Mesothelial cell of epicardium (in vitro differentiated cells): ENCODE data around the gene AUTS2. TPM values are rescaled to one million over a fixed set of nuclear protein-coding genes. Genes with fewer than 3 reads are reported as not detected.

Experiments
- DNase-seq, 2 experiments: peaks; one replicate each; pipeline ENCODE4 v3.0.0; 2021; ENCODE audit warnings: low spot score in 2 of 2; ENCODE audit not compliant: unreplicated experiment in 2 of 2
- H3K27ac Mint-ChIP-seq: 2 replicates; pipeline ENCODE4 v1.8.0; 2021; ENCODE audit warnings: mixed read lengths
- H3K27me3 Mint-ChIP-seq: 2 replicates; pipeline ENCODE4 v1.8.0; 2021; ENCODE audit warnings: low read depth, mixed read lengths
- H3K36me3 Mint-ChIP-seq: 2 replicates; pipeline ENCODE4 v1.8.0; 2021; ENCODE audit warnings: mixed read lengths
- H3K4me1 Mint-ChIP-seq: 2 replicates; pipeline ENCODE4 v1.8.0; 2021; ENCODE audit warnings: mixed read lengths
- H3K4me3 Mint-ChIP-seq: 2 replicates; pipeline ENCODE4 v1.8.0; 2021; ENCODE audit warnings: mild to moderate bottlenecking, moderate library complexity, mixed read lengths
- H3K9me3 Mint-ChIP-seq: 2 replicates; pipeline ENCODE4 v1.8.0; 2021; ENCODE audit warnings: mixed read lengths
- CTCF ChIP-seq: fragments of 200-600 bp; sonication (generic); IDR thresholded peaks from one replicate; pipeline ENCODE4 v1.5.0; 2021; ENCODE audit warnings: antibody characterized with exemption; ENCODE audit not compliant: unreplicated experiment
- total RNA-seq: library from RNA; stranded (reverse); gene quantifications from 3 replicates; pipeline ENCODE4 v1.2.1, GENCODE V29; 2021

AUTS2 gene
- total RNA-seq, 1 donor from 2014 or later = 135 TPM

GRCh38 chr7:70156057-70156456 is 557.8 kb downstream of the AUTS2 start:
- Mint-ChIP-seq H3K9me3 (peaks cover 10% of the 10 kb centered on the region), H3K27me3 (no peaks in the 10 kb centered on the region), H3K36me3 (peaks cover 14% of the 10 kb centered on the region), H3K4me3 (no peak overlapping the region), H3K4me1 (peaks cover 13% of the 10 kb centered on the region), H3K27ac (no peak overlapping the region)
- no peak for DNase-seq
- no peak for TF ChIP-seq CTCF

- no peak overlapping the region for H3K4me3 Mint-ChIP-seq
- no peaks in the 10 kb centered on the region for H3K27me3 Mint-ChIP-seq
- no peak for DNase-seq
- H3K4me1 Mint-ChIP-seq = peaks cover 21% of the 10 kb centered on the region
- H3K27ac Mint-ChIP-seq = no peak overlapping the region
- no peak for TF ChIP-seq CTCF
- H3K9me3 Mint-ChIP-seq = no peaks in the 10 kb centered on the region
- H3K36me3 Mint-ChIP-seq = peaks cover 4% of the 10 kb centered on the region
Observed at GRCh38 chr7:70159121-70159520, 560.8 kb downstream of the AUTS2 start.

GRCh38 chr7:70165477-70166170 is 567.3 kb downstream of the AUTS2 start:
- no peak overlapping the region for H3K27ac Mint-ChIP-seq
- H3K4me1 Mint-ChIP-seq = peaks cover 12% of the 10 kb centered on the region
- H3K36me3 Mint-ChIP-seq = peaks cover 21% of the 10 kb centered on the region
- H3K9me3 Mint-ChIP-seq = peaks cover 26% of the 10 kb centered on the region
- no peak overlapping the region for H3K4me3 Mint-ChIP-seq
- no peak for TF ChIP-seq CTCF
- H3K27me3 Mint-ChIP-seq = no peaks in the 10 kb centered on the region
- DNase-seq = no peak

- peaks cover 27% of the 10 kb centered on the region for H3K36me3 Mint-ChIP-seq
- no peaks in the 10 kb centered on the region for H3K4me1 Mint-ChIP-seq
- H3K27ac Mint-ChIP-seq = no peak overlapping the region
- no peak for DNase-seq
- H3K4me3 Mint-ChIP-seq = no peak overlapping the region
- H3K9me3 Mint-ChIP-seq = peaks cover 25% of the 10 kb centered on the region
- no peak for TF ChIP-seq CTCF
- H3K27me3 Mint-ChIP-seq = no peaks in the 10 kb centered on the region
Observed at GRCh38 chr7:70171369-70171920, 573.2 kb downstream of the AUTS2 start.

GRCh38 chr7:70177166-70177565 is 578.9 kb downstream of the AUTS2 start:
- Mint-ChIP-seq H3K27ac (no peak overlapping the region), H3K27me3 (no peaks in the 10 kb centered on the region), H3K36me3 (peaks cover 20% of the 10 kb centered on the region), H3K9me3 (peaks cover 19% of the 10 kb centered on the region), H3K4me3 (no peak overlapping the region), H3K4me1 (no peaks in the 10 kb centered on the region)
- no peak for DNase-seq
- TF ChIP-seq CTCF = no peak
